HG03565 (cell line): ENCODE data around the gene KRT77.
"Not testable (repeated sequence)": the region's sequence is repeated elsewhere in the genome, so short reads cannot be mapped to it uniquely, and the experiment has no call there.

Experiments used
- ATAC-seq: cut with Tn5 transposase; IDR thresholded peaks from one replicate; pipeline ENCODE4 v1.9.1; 2021; ENCODE audit warnings: mild to moderate bottlenecking, moderate library complexity; ENCODE audit not compliant: unreplicated experiment

Gene KRT77

DNA sequence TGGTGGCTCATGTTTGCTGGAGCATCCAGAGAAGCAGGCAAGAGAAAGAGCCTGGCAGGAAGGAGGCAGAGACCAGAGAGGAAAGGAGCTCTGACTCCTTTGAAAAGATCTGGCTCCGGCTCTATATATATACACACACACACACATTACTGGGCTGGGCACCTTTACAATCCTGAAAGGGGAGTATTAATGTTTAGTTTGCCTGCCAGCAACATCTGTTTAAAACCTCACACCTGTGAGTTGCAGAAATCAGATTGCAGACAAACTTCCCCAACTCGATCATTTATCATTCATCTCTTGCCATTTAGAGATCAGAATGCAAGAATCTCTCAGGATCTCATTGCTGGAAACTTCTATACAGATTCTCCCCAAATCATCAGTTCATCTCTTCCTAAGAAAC, at the start of gene KRT77:
Gene KRT77, minus strand, starts transcription at position 101 of the 400 bp plus-strand sequence. Its CDS starts 90 bp downstream, at position 11.
- ATAC-seq, result no peak

DNA sequence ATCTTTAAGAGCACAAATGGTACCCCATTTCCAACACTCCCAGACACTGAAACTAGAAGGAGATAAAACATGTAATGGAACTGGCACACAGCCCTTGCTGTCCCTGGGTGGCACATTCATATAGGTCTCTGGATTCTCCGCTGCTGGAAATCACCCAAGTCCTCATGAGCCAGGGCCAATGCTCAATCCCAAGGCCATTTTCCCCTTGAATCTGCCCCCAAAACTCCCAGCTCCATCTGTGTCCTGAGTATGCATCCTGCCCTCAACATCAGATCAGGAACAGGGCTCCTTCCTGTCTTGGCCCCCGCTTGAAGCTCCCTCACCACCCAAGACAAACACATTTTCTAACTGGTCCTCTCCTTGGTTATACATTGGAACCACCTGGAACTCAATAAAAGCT, 49.2 kb upstream of the KRT77 start:
- no peak for ATAC-seq

DNA sequence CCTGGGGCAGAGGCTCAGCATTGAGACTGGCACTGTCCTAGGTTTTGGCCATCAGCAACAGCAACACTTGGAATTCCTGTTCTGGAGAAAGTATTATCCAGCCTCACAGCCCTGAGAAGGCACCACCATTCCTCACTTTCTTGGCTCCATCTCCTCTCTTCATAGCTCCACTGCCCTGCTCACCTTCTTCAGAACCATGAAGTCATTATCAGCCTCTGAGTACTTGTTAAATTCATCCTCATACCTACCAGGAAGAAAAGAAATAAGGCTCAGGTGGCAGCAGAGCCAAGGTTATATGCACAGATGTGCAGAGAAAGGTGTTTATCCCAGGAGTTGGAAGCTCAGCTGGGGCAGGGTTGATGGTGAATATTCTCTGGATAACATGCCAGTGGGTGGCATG, 48.5 kb upstream of the KRT77 start:
- no peak for ATAC-seq

DNA sequence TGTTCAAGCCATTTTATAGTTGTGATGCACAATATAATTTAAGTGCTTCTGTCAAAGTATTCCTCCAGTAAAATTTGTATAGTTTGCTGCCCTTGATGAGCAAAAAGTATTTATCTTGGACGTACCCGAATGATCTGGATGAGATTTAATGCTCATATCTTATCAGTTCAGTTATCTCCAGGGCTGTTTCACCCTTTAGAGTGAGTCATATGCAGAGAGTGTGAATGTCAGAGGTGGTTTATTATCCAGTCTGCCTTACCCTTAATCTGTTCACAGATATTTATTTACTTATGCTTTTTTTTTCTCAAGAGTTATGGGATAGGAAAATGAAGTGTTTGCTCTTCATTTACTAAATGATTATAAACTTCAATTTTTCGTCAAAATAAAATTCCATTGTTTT, 47.2 kb upstream of the KRT77 start:
- not testable (repeated sequence) for ATAC-seq

DNA sequence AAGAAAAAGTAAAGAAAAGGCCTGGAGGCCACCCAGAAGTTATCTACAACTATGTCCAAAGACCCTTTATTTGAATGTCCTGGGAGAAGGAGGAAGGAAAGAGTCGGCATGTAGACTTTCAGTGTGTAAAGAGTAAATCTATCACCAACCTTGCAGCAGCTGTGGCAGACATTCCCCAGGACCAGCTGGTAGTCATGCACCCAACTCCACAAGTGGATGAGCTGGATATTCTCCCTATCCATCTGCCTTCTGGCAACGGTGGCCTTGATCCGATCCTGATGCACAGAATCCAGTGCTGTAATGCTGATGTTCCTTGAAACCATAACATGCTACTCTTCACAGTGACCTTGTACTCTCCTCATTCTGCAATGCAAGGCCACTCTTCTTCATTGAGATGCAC, 46.5 kb upstream of the KRT77 start:
- ATAC-seq, result no peak

DNA sequence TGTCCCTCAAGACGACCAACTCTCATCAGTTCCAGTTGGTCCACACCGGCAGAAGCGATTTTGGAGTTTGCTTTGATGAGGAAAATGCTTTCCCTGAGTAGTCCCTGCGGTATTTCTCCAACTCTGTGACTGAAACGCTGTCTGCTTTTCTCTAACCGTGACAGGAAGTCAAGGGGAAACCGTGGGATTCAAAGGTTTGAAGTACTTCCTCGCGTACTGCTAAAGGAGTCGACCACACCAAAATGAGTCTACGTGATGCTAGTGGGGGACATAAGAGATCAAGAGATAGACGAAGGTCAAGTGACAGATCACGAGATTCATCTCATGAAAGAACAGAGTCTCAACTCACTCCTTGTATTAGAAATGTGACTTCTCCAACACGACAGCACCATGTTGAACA, 45.3 kb upstream of the KRT77 start:
- ATAC-seq, result no peak

DNA sequence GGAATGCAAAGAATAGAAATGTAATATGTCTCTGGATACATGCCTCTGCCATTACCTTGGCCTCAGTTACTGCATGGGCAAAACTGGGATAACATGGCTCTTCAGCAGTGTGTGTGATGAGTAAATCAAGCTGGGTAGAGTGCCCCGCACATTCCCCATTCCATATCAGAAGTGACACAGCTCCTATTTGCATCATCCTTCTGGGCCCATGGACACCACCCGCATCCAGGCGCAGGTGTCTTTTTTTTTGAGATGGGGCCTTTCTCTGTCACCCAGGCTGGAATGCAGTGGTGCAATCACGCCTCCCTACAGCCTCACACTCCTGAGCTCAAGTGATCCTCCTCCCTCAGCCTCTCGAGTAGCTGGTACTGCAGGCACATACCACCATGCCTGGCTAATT, 42.2 kb upstream of the KRT77 start:
- no peak for ATAC-seq

DNA sequence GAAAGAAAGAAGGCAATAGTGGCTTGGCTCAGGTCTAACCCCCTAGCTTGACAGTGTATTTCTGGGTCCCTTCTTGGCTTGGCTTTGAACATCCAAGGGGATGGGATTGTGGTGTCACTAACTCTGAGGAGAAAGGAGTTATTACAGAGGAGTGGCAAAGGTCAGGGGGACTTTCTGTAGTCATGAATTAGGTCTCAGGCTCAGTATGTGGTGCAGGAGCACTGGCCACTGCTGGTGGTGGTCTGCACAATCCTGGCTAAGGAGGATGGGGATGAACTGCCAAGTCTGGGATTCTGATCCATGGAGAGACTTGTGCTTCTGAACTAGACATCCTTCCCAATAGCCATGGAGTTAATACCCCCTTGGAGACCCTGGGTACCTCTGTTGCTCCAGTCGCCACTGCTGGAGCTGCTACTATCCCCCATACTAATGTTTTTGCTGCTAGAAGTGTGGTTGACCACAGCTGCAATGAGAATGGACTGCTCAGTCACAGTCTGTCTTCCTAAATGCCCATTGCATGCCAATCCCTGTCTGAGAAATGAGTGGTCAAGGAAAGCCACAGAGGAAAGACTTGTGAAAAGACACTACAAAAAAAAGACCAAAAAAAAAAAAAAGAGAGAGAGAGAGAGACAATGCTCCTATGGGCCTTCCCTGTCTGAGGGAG, 41.3 kb upstream of the KRT77 start:
- no peak for ATAC-seq

DNA sequence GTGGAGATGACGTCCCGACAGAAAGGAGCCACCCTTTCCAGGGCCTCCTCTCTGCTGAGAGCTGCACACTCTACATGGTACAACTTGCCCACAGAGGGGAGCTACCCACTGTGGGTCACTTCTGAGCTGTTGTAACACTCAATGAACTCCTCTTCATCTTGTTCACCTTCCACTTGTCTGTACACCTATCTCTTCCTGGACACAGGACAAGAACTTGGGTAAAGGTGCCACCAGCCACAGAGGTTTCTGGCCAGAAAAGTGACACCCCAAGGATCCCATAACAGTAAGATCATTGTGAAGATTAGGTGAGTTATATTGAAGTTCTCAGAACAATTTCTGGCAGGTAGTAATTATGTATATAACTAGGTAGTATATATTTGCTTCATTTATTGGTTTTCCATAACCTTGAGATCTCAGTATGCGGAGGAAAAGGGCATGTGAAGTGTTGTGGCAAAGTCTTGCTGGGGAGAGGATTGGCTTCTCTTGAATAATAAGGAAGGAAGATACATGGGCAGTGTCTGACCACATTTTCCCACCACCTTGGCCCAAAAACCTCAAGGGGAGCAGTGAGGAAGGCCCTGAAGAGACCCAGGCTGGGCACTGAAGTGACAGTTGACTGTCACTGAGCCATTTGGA, 39.6 kb upstream of the KRT77 start:
- ATAC-seq, result no peak

DNA sequence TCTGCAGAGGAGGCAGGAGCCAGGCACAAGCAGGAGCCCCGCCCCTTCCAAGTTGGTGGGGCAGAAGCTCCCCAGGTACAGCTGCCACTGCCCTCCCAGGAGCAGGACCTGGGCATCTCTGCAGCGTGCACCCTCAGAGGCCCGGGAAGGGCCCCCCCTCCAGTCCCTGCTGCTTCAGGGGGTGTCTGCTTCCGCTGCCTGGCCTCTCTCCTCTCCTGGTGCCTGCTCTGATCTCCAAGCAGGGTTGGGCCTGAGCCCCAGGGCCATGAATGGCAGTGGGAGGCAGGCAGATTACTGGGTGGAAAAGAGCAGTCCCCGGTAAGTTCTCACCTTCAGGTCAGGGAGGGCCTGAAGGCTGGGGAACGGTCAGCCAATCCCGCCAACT, 38.9 kb upstream of the KRT77 start:
- ATAC-seq, result no peak

DNA sequence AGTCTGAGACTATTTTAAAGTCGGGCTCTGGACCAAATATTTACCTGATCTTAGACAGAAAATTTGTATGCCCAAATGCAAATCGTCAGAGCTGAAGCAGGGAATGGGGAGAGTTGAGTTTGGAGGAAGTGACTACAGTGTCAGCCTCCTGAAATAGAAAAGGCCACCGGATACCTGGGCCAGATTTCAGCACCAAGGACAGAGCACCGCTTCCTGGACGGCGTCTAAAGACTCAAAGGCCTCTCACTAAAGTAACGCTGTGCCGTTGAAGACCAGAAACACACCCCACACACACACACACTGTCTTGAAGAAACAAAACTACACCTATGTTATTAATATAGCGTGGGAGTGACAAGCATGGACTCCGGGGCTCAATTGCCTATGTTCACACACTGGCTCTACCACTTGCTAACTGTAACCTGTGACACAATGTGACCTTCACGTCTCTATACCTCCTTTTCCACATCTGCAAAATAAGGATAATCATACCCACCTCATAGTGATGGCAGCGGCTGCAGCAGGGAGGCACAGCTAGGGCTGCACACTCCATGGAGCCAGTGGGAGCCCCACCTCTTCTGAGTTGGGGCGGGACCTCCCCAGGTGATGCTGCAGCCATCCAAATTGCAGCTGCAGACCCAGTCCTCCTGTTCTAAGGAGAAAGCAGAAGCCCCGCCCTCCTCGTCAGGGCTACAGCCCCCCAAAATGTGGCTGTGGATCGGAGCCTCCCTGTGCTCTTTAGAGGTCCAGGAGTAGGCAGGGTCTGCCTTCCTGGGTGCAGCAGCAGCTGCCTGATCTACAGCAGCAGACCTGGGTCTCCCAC, 38.3 kb upstream of the KRT77 start:
- ATAC-seq, result no peak

DNA sequence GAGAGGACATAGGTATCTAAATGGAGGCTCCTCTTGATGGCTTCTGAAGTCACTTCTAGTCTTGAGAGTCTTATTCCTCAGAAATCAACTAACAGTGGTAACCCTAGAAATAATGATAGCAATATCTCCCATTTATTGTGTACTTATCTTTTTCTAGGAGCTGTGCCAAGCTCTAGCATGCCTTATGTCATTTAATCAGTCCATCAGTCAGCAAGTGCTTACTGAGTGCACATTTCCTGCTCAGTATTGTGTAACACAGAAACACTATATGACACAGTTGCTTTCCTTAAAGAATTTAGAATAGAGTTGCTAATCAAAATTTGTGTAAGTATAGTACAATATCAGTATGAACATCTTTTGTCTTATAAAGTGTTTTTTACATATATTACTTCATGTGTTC, 37.3 kb upstream of the KRT77 start:
- no peak for ATAC-seq

DNA sequence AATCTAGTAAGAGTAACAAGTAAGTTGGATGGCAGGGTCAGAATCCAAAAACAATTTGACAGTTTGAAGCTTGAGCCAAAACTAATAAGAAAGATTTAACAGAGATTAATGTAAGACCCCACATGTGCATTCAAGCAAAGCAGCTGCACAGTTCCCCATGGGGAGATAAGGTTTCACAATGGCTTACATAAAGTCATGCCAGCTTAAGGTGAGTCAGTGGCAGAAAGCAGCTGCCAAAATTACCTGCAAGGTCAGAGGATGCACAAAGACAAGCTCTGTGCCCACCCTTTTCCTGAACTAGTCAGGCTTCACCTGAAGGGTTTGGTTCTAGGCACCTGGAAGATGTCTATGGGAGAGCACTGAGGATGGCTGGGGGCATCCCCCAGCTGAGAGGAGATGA, 36.6 kb upstream of the KRT77 start:
- no peak for ATAC-seq

DNA sequence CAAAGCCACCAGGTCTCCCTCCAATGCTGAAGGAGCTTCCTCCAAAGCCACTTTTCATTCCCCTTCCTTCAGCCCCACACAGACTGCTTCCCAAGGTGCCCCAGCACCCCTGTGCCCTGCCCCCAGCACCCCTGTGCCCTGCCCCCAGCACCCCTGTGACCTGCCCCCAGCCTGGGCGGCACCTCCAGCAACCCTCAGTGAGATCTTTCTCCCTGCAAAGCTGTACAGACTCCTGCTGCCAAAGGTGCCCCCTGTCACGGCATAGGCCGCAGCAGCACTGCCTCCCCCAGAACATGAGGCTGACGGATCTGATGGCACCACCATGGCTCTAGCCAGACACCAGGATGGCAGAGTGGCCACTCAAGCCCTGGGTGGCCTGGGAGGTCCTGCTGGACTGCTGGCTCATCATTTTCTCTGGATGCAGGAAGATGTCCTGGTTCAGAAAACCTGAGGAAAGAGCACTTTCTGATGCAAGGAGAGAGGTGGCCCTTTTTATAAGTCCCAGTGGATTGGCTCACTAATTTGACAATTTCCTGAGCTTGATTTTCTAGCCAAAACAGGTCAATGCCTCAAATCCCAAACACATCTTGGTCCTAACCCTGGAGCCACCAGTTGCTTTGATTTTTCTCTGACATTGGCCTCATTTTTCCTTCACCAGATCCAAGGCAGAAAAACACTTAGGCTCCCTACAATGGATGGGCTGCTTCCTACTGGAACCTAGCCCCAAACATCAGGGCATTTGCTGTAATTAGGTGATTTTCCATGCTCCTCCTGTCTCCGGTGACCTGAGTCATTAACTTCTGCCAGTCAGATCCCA, 32.7 kb upstream of the KRT77 start:
- no peak for ATAC-seq

DNA sequence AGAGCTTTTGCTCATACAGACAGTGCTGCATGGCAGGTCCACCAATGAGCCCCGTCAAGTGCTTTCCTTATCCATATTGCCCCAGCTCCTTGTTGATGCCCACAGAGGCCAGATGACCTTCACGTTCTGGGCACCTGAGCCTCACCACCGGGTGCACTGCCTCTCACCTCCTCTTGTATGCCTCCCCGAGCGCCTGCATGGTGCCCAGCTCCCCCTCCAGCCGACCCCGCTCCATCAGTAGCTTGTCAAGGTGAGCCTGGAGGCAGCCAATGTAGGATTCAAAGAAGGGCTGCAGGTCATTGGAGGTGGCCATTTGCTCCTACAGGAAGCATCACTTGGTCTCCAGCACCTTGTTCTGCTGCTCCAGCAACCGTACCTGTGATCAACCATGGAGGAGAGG, 31.8 kb upstream of the KRT77 start:
- ATAC-seq, result no peak

DNA sequence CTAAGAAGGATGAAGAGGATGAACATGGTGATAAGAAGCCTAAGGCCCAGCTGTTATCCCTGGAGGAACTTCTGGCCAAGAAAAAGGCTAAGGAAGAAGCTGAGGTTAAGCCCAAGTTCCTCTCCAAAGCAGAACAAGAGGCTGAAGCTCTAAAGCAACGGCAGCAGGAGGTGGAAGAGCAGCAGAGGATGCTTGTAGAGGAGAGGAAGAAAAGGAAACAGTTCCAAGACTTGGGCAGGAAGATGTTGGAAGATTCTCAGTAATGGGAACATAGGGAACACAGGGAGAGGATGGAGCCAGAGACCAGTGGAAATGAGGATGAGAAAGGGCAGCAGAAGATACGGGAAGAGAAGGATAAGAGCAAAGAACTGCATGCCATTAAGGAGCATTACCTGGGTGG, 27.5 kb upstream of the KRT77 start:
- no peak for ATAC-seq

DNA sequence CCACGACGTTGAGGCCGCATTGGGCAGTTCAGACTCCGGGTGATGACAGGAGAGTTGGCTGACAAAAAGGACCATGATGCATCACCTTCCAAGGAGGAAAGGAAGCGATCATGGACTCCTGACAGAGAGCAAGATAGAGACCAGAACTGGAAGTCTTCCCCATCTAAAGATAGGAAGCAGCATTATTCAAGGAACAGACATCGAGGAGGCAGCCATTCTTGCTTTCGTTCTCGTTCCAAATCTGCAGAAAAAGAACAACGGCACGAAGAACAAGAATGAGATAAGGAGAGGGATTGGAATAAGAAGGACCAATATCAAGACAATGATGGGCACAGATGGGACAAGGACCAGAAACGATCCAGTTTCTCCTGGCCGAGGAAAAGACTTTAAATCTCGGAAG, 27.1 kb upstream of the KRT77 start:
- no peak for ATAC-seq

DNA sequence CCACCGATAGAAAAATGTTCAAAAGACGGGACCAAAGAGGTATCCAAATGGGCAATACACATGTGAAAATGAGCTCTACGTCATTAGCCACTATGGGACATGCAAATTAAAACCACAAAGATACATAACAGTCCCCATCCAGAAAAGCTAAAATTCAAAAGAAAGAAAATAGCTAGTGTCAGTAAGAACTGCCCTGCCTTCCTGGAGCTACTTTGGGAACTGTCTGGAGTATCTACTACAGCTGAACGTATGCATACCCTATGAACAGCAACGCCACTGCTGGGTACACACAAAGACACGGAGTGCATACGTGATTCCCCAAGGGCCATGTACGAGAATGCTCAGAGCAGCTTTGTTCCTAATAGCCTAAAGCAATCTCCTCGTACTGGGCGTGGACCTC, 25.8 kb upstream of the KRT77 start:
- no peak for ATAC-seq

DNA sequence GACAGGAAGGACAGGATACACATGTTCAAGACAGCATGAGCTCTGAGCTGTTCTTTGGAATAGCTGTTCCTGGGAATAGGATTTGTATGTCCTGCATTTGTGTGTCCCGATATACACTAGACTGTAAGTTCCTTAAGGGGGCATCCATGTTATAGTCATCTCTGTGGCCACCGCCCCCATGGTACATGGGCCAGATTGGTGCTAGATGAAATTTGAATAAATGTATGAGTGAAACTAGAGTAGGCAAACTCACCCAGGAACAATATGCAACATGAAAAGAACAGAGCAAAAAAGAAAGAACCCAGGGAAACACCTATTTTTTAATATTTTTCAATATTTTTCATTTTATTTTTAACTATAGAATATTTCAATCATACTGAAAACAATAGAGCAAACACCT, 25.1 kb upstream of the KRT77 start:
- no peak for ATAC-seq

DNA sequence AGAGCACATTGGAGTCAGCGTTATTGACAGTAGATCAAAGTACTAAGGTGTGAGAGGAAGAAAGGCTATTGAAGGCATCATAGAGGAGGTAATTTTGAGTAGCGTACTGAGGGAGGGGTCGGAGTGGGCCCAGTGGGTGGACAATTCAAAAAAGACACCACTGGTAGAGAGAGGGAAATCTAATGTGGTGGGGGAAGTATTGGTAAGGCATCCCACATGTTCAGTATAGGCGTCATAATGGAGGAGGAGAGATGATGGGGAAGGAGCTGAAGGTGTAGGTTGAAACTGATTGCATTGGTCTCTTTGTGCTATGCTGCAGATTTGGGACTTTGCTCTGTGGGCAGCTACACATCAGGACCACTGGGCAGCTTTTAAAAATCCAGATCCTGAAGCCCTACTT, 23.7 kb upstream of the KRT77 start:
- ATAC-seq, result no peak

DNA sequence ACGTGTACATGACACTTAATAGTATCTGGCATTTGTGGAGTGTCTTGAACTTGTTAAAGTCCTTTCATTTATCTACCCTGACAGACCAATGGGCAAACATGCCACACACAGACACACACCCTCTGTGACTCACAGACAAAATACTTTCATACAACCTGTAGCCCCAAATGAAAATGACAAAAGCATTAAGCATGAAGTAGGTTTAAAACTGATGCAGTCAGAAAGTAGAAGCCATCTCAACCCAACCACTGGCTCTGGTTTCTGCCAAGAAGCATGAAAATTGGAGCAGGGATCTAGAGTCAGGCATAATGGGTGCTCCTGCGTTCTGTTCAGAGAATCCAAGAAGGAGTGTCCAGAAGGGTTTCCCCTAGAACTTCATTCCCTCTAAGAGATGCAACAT, 23.1 kb upstream of the KRT77 start:
- ATAC-seq, result no peak
